Liver (tissue), 9 donors: Measurements from ENCODE around the gene RBM5. TPM values are rescaled to one million over a fixed set of nuclear protein-coding genes. Genes with fewer than 3 reads are reported as not detected.

ENCODE experiments used
- DNase-seq: peaks from one replicate; pipeline ENCODE4 v3.0.0-alpha.2; 2017; ENCODE audit warnings: low spot score
- H3K27ac ChIP-seq, 2 donors: one replicate each; pipeline ENCODE4 v1.7.0; 2013; ENCODE audit warnings: inconsistent platforms in 2 of 2, low read length in 2 of 2, control low read depth in 1 of 2, low read depth in 1 of 2, mild to moderate bottlenecking in 1 of 2
- H3K27me3 ChIP-seq, 4 donors: one replicate each; pipeline versions ENCODE4 v1.6.1 to v1.7.0; 2013; ENCODE audit warnings: low read length in 3 of 4, inconsistent platforms in 1 of 4, mild to moderate bottlenecking in 1 of 4, moderate library complexity in 1 of 4; ENCODE audit not compliant: control insufficient read depth in 4 of 4, insufficient read depth in 4 of 4
- H3K36me3 ChIP-seq, 4 donors: one replicate each; pipeline versions ENCODE4 v1.6.1 to v1.7.0; 2013; ENCODE audit warnings: low read length in 3 of 4, mild to moderate bottlenecking in 3 of 4, low read depth in 1 of 4, moderate library complexity in 1 of 4; ENCODE audit not compliant: control insufficient read depth in 4 of 4, insufficient read depth in 3 of 4
- H3K4me1 ChIP-seq, 4 donors: one replicate each; pipeline versions ENCODE4 v1.6.1 to v1.7.0; 2013; ENCODE audit warnings: low read length in 3 of 4, mild to moderate bottlenecking in 3 of 4, moderate library complexity in 1 of 4; ENCODE audit not compliant: control insufficient read depth in 4 of 4, insufficient read depth in 4 of 4
- H3K4me3 ChIP-seq, 3 donors: one replicate each; pipeline versions ENCODE4 v1.6.1 to v1.7.0; 2013; ENCODE audit warnings: low read length in 3 of 3, control low read depth in 1 of 3, low read depth in 1 of 3, mild to moderate bottlenecking in 1 of 3
- H3K9ac ChIP-seq, 2 donors: one replicate each; pipeline ENCODE4 v1.7.0; 2013; ENCODE audit warnings: low read length in 2 of 2, mild to moderate bottlenecking in 2 of 2, moderate library complexity in 2 of 2, control low read depth in 1 of 2, low read depth in 1 of 2
- H3K9me3 ChIP-seq, 4 donors: one replicate each; pipeline versions ENCODE4 v1.6.1 to v1.7.0; 2013; ENCODE audit warnings: low read length in 3 of 4; ENCODE audit not compliant: control insufficient read depth in 4 of 4
- ATF3 ChIP-seq: IDR thresholded peaks from 2 replicates; pipeline ENCODE4 v1.6.1; 2016; ENCODE audit warnings: antibody characterized with exemption
- CTCF ChIP-seq: fragments of 150-350 bp; IDR thresholded peaks from 2 replicates; pipeline ENCODE4 v1.5.1; 2017; ENCODE audit warnings: improper control_type of control experiment, low read depth, low read length; ENCODE audit not compliant: missing input control
- EGR1 ChIP-seq, 2 donors: IDR thresholded peaks; 2 replicates each; pipeline ENCODE4 v1.6.1; 2016 to 2018; ENCODE audit warnings: antibody characterized with exemption in 2 of 2, low read depth in 2 of 2
- FOXA1 ChIP-seq: IDR thresholded peaks from 2 replicates; pipeline ENCODE4 v1.6.1; 2016; ENCODE audit warnings: antibody characterized with exemption
- FOXA2 ChIP-seq: IDR thresholded peaks from 2 replicates; pipeline ENCODE4 v1.6.1; 2016; ENCODE audit warnings: antibody characterized with exemption
- GABPA ChIP-seq, 2 donors: IDR thresholded peaks in 1 of 2; conservative IDR thresholded peaks in 1 of 2; 2 replicates each; pipeline ENCODE4 v1.6.1; 2016; ENCODE audit warnings: antibody characterized with exemption in 2 of 2, mild to moderate bottlenecking in 1 of 2, moderate library complexity in 1 of 2
- HNF4A ChIP-seq, 2 donors: conservative IDR thresholded peaks; 2 replicates each; pipeline ENCODE4 v1.6.1; 2016; ENCODE audit warnings: antibody characterized with exemption in 2 of 2, mild to moderate bottlenecking in 2 of 2
- HNF4G ChIP-seq: IDR thresholded peaks from 2 replicates; pipeline ENCODE4 v1.6.1; 2016; ENCODE audit warnings: antibody characterized with exemption
- JUND ChIP-seq, 2 donors: IDR thresholded peaks; 2 replicates each; pipeline ENCODE4 v1.6.1; 2016; ENCODE audit warnings: antibody characterized with exemption in 2 of 2
- MAX ChIP-seq: IDR thresholded peaks from 2 replicates; pipeline ENCODE4 v1.6.1; 2016; ENCODE audit warnings: antibody characterized with exemption
- NR2F2 ChIP-seq: IDR thresholded peaks from 2 replicates; pipeline ENCODE4 v1.6.1; 2016; ENCODE audit warnings: antibody characterized with exemption
- RAD21 ChIP-seq, 2 donors: IDR thresholded peaks; 2 replicates each; pipeline ENCODE4 v1.6.1; 2016; ENCODE audit warnings: antibody characterized with exemption in 2 of 2, mild to moderate bottlenecking in 2 of 2
- REST ChIP-seq: IDR thresholded peaks from 2 replicates; pipeline ENCODE4 v1.6.1; 2016; ENCODE audit warnings: antibody characterized with exemption, mild to moderate bottlenecking
- RXRA ChIP-seq, 2 donors: IDR thresholded peaks; 2 replicates each; pipeline ENCODE4 v1.6.1; 2017 to 2018; ENCODE audit warnings: antibody characterized with exemption in 2 of 2, mild to moderate bottlenecking in 1 of 2
- SP1 ChIP-seq: IDR thresholded peaks from 2 replicates; pipeline ENCODE4 v1.6.1; 2018; ENCODE audit warnings: antibody characterized with exemption, mild to moderate bottlenecking
- TAF1 ChIP-seq: conservative IDR thresholded peaks from 2 replicates; pipeline ENCODE4 v1.6.1; 2016; ENCODE audit warnings: antibody characterized with exemption, mild to moderate bottlenecking
- YY1 ChIP-seq: IDR thresholded peaks from 2 replicates; pipeline ENCODE4 v1.6.1; 2016; ENCODE audit warnings: antibody characterized with exemption, mild to moderate bottlenecking
- ZBTB33 ChIP-seq: IDR thresholded peaks from 2 replicates; pipeline ENCODE4 v1.6.1; 2016; ENCODE audit warnings: antibody characterized with exemption
- WGBS: extraction: QIAGEN DNeasy Blood & Tissue Kit; methylation state at CpG from one replicate; pipeline ENCODE4 v1.1.7; 2013; 5-methylcytosine and 5-hydroxymethylcytosine counted together
- polyA plus RNA-seq, 2 donors: library from polyadenylated mRNA; stranded (reverse) in 1 of 2; unstranded in 1 of 2; fragments of 200-250 nt in 1 of 2; fragments of >200 nt in 1 of 2; fragmentation: Nextera tagmentation in 1 of 2; extraction: Ambion mirVana in 1 of 2; gene quantifications; one replicate each; pipeline versions ENCODE4 v1.2.1 to v1.2.3, GENCODE V29; 2013 to 2015
- total RNA-seq, 2 donors: library from RNA; depleted of rRNA; stranded (reverse); fragments of >200 nt; gene quantifications; one replicate each; pipeline ENCODE4 v1.2.3, GENCODE V29; 2014
- donor health status: healthy.
- donor health status: healthy.
- donor health status: healthy.
- donor health status: healthy.
- donor health status: healthy.

The RBM5 gene
- 100 to 1,000 TPM in 1 of 2 donors, 10 to 100 TPM in 1; 94.0 to 142 TPM for total RNA-seq
- polyA plus RNA-seq, result 10 to 100 TPM; 21.2 to 34.5 TPM

- TF ChIP-seq MAX (peak; percentile 19), SP1 (peak; percentile 74), NR2F2 (peak; percentile 16), GABPA (IDR thresholded peaks at IDR 0.05 in 1 of 2, conservative IDR thresholded peaks at IDR 0.05 in 1 of 2) (peak in 1 of 2 donors; percentile 56), YY1 (peak; percentile 99), RXRA (IDR thresholded peaks at IDR 0.05) (peak in 1 of 2 donors; percentile 54), CTCF (no peak), JUND (IDR thresholded peaks at IDR 0.05) (no peak), RAD21 (IDR thresholded peaks at IDR 0.05) (peak in 1 of 2 donors; percentile 46), HNF4G (peak; percentile 13), FOXA2 (no peak), REST (peak; percentile 77), ATF3 (no peak), HNF4A (conservative IDR thresholded peaks at IDR 0.05) (peak; percentile 38 to 56), ZBTB33 (peak; percentile 30), FOXA1 (no peak), EGR1 (IDR thresholded peaks at IDR 0.05; ENCODE audit: low read depth in 2 of 2) (no peak), TAF1 (peak; percentile 39)
- DNase-seq, result peak; percentile 87
- Histone ChIP-seq H3K36me3 (peaks cover 9 to 30% (median 27%) of the 10 kb centered on the region in 4 donors), H3K27ac (peak within 1 kb of the TSS; percentile 94), H3K9me3 (no peaks in the 10 kb centered on the region), H3K9ac (peak within 1 kb of the TSS; percentile 92 to 95), H3K27me3 (no peaks in the 10 kb centered on the region), H3K4me3 (peak within 1 kb of the TSS; percentile 76 to 100 (median 95)), H3K4me1 (peaks cover 0 to 13% (median 11%) of the 10 kb centered on the region in 4 donors)
- under 1% methylated on average over 61 of the region's 61 CpGs for WGBS
These were observed at the start of gene RBM5 for GRCh38 chr3:50088725-50089608. RBM5 (plus strand) TSS chr3:50088919; CDS start chr3:50090435, 1,516 bp downstream.
